Measurements from ENCODE around the gene BPIFA1. TPM values are rescaled to one million over a fixed set of nuclear protein-coding genes. Genes with fewer than 3 reads are reported as not detected.

BPIFA1 gene
- total and polyA plus RNA-seq, 2 of the 8 experiments (the other 6 are each of a cell fraction or from before 2014, with no cell fraction given): not detected

GRCh38 chr20:33267701-33268100 is 31.9 kb downstream of the BPIFA1 start:
- no peak overlapping the region for H3K18ac ChIP-seq (ENCODE audit: extremely low read depth, low read length)
- 81% methylated on average over 3 of the region's 3 CpGs; no CpG with 5 or more reads in 1 of the 2 experiments for WGBS, 2 experiments (ENCODE audit: extremely low coverage in 1 of 2, insufficient coverage in 1 of 2, insufficient read length in 1 of 2, insufficient replicate concordance in 2 of 2, low coverage in 1 of 2, low lambda C conversion rate in 2 of 2, missing lambda C conversion rate in 1 of 2)
- H3K23me2 ChIP-seq (ENCODE audit: low read depth, low read length): no peaks in the 10 kb centered on the region
- H3K14ac ChIP-seq (ENCODE audit: insufficient read length): no peak overlapping the region
- DNase-seq (ENCODE audit: low read depth in 1 of 2, low spot score in 2 of 2) (no peak), FAIRE-seq (no peak)
- CTCF ChIA-PET (ENCODE audit: partially characterized antibody): interaction anchor here (0.6 to 1.1 kb wide), 3 partner anchors 20 to 432 kb away, joined by 3 to 4 read pairs (median 3); no protein-coding TSS in a partner anchor
- H2BK5ac ChIP-seq (ENCODE audit: low read depth, low read length): no peak overlapping the region
- no peaks in the 10 kb centered on the region for H4K20me1 ChIP-seq (replicated peaks in 1 of 2; ENCODE audit: control insufficient read depth in 1 of 2, insufficient read depth in 2 of 2, low read length in 2 of 2)
- no peak overlapping the region for H4K8ac ChIP-seq (ENCODE audit: extremely low read depth, insufficient read depth, low read length)
- no peak overlapping the region for H2BK12ac ChIP-seq (ENCODE audit: low read depth, low read length)
- no peaks in the 10 kb centered on the region for H3K79me1 ChIP-seq (ENCODE audit: low read depth, low read length)
- H3K79me2 ChIP-seq (ENCODE audit: control insufficient read depth in 1 of 2, insufficient read depth in 2 of 2, low read length in 2 of 2): no peaks in the 10 kb centered on the region
- no peaks in the 10 kb centered on the region for H3K27me3 ChIP-seq (replicated peaks in 1 of 4; ENCODE audit: control insufficient read depth in 3 of 4, extremely low read depth in 1 of 4, insufficient read depth in 3 of 4, low read length in 3 of 4)
- TF ChIP-seq ATF2 (IDR thresholded peaks at IDR 0.05; ENCODE audit: low read length): no peak
- no peak for TF ChIP-seq TCF12 (IDR thresholded peaks at IDR 0.05; ENCODE audit: low read depth, low read length)
- no peak for TF ChIP-seq SP4 (IDR thresholded peaks at IDR 0.05; ENCODE audit: low read length)
- no peak for TF ChIP-seq SAP30 (IDR thresholded peaks at IDR 0.05; ENCODE audit: insufficient read depth, insufficient replicate concordance, low read length)
- TF ChIP-seq SUZ12 (IDR thresholded peaks at IDR 0.05; ENCODE audit: low read length): no peak
- TF ChIP-seq YY1 (IDR thresholded peaks at IDR 0.05; ENCODE audit: low read depth, low read length): no peak
- no peak for TF ChIP-seq CHD2 (IDR thresholded peaks at IDR 0.05; ENCODE audit: low read length)
- no peak for TF ChIP-seq CHD1 (IDR thresholded peaks at IDR 0.05; ENCODE audit: low read depth, low read length)
- no peak for TF ChIP-seq RBBP5 (IDR thresholded peaks at IDR 0.05; ENCODE audit: borderline replicate concordance, low read depth, low read length)
- no peak for TF ChIP-seq SRF (IDR thresholded peaks at IDR 0.05; ENCODE audit: low read depth, low read length)
- TF ChIP-seq CBX5 (IDR thresholded peaks at IDR 0.05; ENCODE audit: low read depth, low read length): no peak
- TF ChIP-seq GABPA (IDR thresholded peaks at IDR 0.05; ENCODE audit: borderline replicate concordance, insufficient read depth, low read length): no peak
- no peak overlapping the region for H3K9ac ChIP-seq (replicated peaks in 1 of 4; ENCODE audit: extremely low read depth in 1 of 4, low read depth in 3 of 4, low read length in 3 of 4)
- H3K27ac ChIP-seq (ENCODE audit: low read depth, low read length): no peak overlapping the region
- no peak overlapping the region for H2BK20ac ChIP-seq (ENCODE audit: low read length)
- no peak overlapping the region for H2AK5ac ChIP-seq (ENCODE audit: low read depth, low read length)
- no peak overlapping the region for H3K4me2 ChIP-seq (ENCODE audit: insufficient read depth in 1 of 2, low read depth in 2 of 2, low read length in 2 of 2)
- H2BK15ac ChIP-seq (ENCODE audit: low read length): no peak overlapping the region
- no peak overlapping the region for H2AFZ ChIP-seq (ENCODE audit: low read length)
- H3K23ac ChIP-seq (ENCODE audit: insufficient read length): no peak overlapping the region
- no peak overlapping the region for H4K5ac ChIP-seq (ENCODE audit: insufficient read length, low read depth, low read length)
- H4K91ac ChIP-seq (replicated peaks; ENCODE audit: insufficient read length, low read length): no peak overlapping the region
- H3K4me1 ChIP-seq (replicated peaks in 1 of 4; ENCODE audit: control insufficient read depth in 3 of 4, insufficient read depth in 4 of 4, low read length in 3 of 4): no peaks in the 10 kb centered on the region
- POLR2A ChIA-PET (ENCODE audit: partially characterized antibody): no interaction called here
- H3K36me3 ChIP-seq (ENCODE audit: control insufficient read depth in 2 of 4, insufficient read depth in 4 of 4, low read length in 3 of 4): no peaks in the 10 kb centered on the region
- no peak overlapping the region for H3K4me3 ChIP-seq (ENCODE audit: extremely low read depth in 1 of 4, insufficient read depth in 2 of 4, low read depth in 3 of 4, low read length in 4 of 4)
- no peak overlapping the region for H2BK120ac ChIP-seq (replicated peaks; ENCODE audit: low read depth, low read length)
- no peaks in the 10 kb centered on the region for H3K9me3 ChIP-seq (ENCODE audit: insufficient read depth in 2 of 2, low read depth in 1 of 2, low read length in 1 of 2)
- no peak overlapping the region for H3K4ac ChIP-seq (replicated peaks; ENCODE audit: insufficient read length, low read depth, low read length)
- no peak overlapping the region for H3K56ac ChIP-seq (replicated peaks; ENCODE audit: insufficient read length, low read depth, low read length)
